Neural progenitor cell (in vitro differentiated cells): ENCODE measurements around the gene CCL24.

Experiments
- CTCF ChIP-seq: fragments of 200-600 bp; sonication (generic); IDR thresholded peaks from 2 replicates; pipeline ENCODE4 v1.5.1; 2017; ENCODE audit warnings: antibody characterized with exemption, mild to moderate bottlenecking
- EZH2 ChIP-seq: fragments of 200-600 bp; sonication (generic); IDR thresholded peaks from 2 replicates; pipeline ENCODE4 v1.6.1; 2017; ENCODE audit warnings: antibody characterized with exemption, mild to moderate bottlenecking, moderate library complexity
- EZH2phosphoT487 ChIP-seq: fragments of 200-600 bp; sonication (generic); IDR thresholded peaks from 2 replicates; pipeline ENCODE4 v1.6.1; 2017; ENCODE audit warnings: antibody characterized with exemption

DNA sequence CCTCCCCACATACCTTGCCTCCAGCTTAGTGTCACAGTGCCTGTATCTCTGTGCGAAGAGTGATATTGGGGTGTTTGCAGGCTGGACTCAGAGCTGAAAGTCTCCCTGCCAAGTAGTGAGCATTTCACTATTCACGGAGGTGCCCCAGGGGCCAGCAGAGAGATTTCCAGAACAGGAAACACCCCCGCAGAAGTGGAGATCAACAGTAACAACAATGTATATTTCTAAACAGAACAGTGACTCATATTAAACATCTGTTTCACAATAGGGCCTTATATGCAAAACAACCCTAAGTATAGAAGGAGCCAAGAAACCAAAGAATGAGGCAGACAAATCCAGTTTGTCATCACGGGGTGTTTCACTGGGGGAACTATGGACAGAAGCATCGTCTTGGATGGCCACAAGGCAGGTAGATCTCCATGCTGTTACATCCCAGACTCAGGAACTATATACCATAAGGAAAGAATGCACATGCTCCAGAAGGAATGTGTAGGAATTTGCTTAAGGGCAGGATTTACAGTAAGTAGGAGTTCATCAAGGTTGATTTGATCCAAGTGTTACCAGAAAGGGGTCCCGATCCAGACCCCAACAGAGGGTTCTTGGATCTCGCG, 29.3 kb upstream of the CCL24 start:
- no peak for TF ChIP-seq CTCF
- TF ChIP-seq EZH2phosphoT487 = no peak
- TF ChIP-seq EZH2 = no peak
